ENCODE data around the gene TBC1D21.
A peak's percentile ranks its signal among the peaks of the same experiment; 100 is the strongest.

TBC1D21 gene

GRCh38 chr15:73862276-73862675 lies 11.1 kb upstream of the TBC1D21 start:
- no peak for DNase-seq (ENCODE audit: low spot score)

DNA sequence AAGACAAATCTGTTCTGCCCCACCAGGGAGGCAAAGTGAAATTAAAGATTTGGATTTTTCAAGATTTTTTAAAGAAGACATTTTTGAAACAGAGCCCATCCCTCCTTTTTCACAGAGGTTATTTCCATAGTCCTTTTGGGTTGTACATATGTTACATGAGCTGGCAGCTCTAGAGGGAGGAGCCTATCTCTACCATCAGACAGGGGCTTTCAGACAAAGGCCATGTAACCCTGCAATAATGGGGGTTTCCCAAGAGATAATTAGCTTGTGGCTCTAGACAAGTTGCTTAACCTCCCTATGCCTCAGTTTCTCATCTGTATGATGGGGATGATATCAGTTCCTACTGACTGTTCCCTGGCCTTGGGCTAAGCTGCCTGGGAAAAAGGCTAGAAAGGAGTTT lies 8.0 kb upstream of the TBC1D21 start:
- no peak for DNase-seq (ENCODE audit: low spot score)

- no peak for DNase-seq (ENCODE audit: low spot score)
Observed at GRCh38 chr15:73865904-73866303, 7.5 kb upstream of the TBC1D21 start.

DNA sequence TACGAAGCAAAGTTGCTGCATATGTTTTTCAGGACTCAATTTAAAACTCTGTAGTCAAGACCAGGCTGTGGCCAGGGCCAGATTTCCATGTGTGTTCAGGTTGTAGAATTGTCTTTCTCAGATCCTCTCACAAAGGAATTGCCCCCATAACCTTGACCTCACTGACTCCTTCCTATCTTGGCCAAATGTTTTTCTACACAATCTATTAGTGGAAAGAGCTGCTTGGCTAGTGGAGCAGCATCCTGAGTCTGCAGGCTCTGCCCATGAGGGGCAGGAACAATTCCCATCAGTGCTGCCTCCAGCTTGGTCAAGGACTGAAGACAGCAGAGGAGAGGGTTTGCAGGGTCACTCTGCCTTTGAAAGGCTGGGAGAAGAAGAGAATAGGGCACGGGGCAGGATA lies 6.9 kb upstream of the TBC1D21 start:
- DNase-seq (ENCODE audit: low spot score) = no peak

- no peak for DNase-seq (ENCODE audit: low spot score)
Observed at GRCh38 chr15:73866881-73867410, 6.4 kb upstream of the TBC1D21 start.

- DNase-seq (ENCODE audit: low spot score) = no peak
Observed at GRCh38 chr15:73867426-73867825, 5.9 kb upstream of the TBC1D21 start.

DNA sequence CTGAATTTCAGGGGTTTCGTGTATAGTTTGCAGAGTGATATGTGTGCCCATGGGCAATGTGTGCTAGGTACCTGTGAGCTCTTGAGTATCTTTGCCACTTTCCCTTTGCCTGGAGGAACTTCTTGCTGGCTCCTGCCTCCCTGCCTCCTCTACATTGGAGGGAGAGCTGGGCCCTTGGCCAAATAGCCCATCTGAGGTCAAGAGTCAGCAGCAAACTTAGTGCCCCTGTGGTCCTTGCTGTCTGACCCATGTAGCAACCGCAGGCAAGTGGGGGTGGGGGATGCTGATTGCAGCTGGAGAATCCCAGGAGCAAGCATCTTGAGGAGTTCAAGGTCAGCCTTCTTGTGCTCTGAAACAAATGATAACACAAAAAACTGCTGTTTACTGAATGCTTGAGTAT lies 5.4 kb upstream of the TBC1D21 start:
- DNase-seq (ENCODE audit: low spot score) = no peak

DNA sequence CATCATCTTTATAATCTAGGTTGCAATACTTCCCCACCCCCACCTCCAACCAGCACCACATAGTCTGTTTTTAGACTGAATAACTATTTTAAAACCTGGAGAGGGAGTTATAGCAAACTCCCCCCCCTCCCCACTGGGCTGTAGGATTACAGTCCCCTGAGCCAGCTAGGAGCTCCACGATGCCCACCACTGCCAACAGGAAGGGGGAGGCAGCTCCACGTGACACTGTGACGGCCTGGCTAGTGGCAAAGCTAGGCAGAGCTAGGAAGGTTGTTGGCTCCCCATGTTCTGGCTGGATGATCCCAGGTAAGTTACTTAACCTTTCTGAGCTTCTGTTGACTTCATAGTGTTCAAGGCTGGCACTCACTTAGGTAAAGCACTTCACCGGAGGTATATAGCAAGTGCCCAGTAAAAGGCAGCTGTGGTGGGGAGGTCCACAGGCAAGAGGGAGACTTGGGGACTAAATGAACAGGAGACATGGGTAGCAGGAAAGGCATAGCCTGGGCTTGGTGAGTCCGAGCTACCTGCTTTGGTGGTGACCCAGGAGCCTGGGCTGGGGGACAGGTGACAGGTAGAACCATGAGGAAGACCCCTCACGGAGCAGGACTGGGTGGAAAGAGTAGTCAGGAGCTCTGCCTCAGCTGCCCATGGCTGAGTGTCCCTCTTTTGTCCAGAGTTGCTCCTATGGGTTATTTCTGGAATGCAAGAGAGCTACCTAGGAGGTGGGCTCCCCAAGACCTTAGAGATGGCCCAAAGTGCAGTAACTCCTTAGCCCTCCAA lies 4.0 kb upstream of the TBC1D21 start:
- no peak for DNase-seq (ENCODE audit: low spot score)

DNA sequence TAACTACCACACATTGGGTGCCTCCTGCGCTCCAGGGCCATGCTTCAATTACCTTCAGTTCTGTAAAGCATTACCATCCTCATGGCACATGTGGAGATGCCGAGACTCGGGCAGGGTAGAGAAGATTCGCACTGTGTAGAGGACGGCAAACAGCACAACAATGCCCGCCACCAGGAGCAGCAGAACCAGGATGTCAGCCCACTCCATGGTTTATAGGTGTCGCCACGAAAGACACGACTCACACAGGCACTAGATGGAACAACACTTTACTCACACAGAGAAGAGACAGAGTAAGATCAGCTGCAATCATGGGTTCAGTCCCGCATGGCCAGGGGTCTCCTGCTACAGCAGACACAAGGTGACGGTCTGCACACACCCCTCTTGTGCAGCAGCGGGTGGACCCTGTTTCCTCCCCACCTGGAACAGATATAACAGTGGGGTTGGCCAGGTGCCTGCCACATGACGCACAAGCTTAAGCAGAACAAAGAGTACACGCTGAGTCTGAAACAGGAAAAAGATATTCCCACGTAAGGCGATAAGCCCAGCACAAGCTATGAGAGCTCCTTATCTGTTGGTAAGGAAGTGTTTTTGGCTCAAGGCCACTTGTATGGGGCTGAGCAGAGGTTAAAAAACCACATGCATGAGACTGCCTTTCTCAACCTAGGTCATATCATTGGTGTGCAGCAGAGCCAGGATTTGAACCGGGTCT lies 2.5 kb upstream of the TBC1D21 start:
- DNase-seq (ENCODE audit: low spot score) = no peak

- peak; percentile 23 for DNase-seq (ENCODE audit: low spot score)
Observed at GRCh38 chr15:73872346-73872745, 1.0 kb upstream of the TBC1D21 start.

DNA sequence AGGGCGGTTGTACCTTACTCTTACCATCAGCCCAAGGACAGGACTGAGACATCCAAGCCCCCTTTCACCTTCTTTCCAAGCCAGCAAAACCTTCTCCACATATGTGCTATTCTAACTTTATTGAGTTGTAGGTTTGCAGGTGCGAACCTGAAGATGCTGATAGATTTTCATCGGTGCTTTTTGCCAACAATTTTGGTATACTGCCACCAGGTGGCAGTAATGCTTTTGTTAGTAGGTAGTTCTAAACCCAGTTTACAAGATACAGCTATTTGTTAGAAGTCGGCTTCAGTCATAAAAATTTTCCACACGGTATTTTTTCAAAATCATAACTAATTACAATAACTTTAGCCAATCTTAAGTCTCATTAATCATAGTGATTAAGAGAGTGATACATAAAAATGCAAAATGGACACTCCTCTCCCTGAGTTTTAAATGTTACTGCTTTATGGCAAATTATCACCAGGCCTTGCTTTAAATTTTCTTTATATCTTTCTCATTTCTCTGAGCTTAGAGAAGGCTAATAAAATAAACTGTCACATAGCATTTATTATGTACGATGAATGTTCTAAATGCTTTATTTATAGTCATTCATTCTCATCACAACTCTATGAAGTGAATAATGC lies 636 bp downstream of the TBC1D21 start:
- DNase-seq (ENCODE audit: low spot score) = peak; percentile 72

GRCh38 chr15:73879426-73879825 lies 6.1 kb downstream of the TBC1D21 start:
- peak; percentile 26 for DNase-seq (ENCODE audit: low spot score)

DNA sequence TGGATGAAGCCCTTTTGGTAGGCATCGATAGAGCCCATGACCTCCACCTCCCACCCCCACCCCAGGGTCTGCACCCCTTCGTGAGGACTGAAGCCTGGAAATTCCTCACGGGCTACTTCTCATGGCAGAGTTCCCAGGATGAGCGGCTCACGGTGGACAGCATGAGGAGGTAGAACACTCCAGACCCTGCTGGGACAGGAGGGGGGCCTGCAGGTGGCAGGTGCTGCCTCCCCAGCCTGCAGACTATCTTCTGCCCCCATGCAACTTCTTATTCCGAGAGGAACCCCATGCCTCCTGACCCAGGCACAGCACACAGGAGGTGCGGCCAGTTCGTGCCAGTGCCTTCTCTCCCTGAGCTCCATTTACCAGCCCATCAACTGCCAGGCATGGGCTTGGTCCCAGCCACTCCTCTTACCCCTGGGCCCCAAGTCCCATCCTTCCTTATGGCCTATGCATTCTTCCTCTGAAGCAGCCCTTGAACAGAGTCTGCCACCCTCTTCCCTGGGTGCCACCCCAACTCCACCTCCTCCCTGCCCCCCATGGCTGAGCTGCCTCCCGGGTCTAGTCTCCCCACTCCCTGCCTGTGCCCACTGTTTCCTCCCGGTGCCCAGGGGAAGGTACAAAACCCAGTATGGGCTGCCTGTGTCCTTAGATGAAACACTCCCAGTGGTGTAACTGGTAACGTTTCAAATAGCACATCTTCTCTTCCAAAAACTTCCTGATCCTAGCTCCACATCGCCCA lies 8.4 kb downstream of the TBC1D21 start:
- no peak for DNase-seq (ENCODE audit: low spot score)

- DNase-seq (ENCODE audit: low spot score) = no peak
Observed at GRCh38 chr15:73882761-73883419, 9.5 kb downstream of the TBC1D21 start.

DNA sequence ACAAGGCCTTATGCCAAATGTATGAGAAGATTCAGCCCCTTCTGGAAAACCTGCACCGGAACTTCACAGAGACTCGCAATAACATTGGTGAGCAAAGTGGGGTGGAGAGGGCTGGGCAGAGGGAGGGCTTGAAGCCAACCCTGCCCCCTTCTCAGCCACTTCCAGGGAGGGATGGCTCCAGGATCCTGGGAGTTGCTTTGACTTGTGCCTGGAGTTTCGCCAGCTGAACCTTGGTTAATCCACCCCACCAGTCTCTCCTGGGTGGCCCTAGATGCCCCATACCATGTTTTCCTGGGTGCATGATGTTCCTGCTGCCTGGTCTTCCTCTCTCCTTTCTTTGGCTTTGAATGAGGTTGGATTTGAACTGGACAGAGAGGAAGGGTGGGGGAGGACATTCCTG lies 10.8 kb downstream of the TBC1D21 start:
- DNase-seq (ENCODE audit: low spot score) = no peak

DNA sequence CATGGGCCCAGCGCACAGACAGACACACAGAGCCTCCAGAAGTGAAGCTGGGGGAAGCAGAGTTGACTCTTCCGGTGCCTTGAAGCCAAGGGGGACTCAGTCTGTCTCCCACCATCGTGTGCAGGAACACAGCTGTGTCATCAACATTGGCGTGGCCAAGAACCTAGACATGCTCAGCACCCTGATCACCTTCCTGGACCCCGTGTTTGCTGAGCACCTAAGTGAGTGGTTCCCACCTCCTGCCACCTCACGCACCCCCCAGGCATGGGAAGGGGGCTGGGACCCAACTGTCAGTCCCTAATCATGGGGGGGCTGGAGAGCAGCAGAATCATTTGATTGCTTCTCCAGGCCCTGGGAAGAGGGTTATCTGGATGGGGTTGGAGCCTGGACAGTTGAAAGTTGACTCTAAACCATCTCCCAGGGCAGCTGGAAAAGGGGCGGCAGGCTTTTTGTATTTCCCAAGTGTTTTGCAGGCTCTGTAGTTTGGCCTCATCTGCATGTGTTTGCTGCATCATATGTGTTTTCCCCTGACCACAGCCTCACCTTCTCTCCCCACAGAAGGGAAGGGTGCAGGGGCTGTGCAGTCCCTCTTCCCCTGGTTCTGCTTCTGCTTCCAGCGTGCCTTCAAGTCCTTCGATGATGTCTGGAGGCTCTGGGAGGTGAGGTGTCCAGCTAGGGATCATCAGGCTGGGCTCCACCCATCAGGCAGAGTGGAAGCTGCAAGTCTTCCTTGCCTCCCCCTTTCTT lies 12.8 kb downstream of the TBC1D21 start:
- DNase-seq (ENCODE audit: low spot score) = no peak

- no peak for DNase-seq (ENCODE audit: low spot score)
Observed at GRCh38 chr15:73886717-73887345, 13.5 kb downstream of the TBC1D21 start.

GRCh38 chr15:73887481-73887880 lies 14.1 kb downstream of the TBC1D21 start:
- no peak for DNase-seq (ENCODE audit: low spot score)

DNA sequence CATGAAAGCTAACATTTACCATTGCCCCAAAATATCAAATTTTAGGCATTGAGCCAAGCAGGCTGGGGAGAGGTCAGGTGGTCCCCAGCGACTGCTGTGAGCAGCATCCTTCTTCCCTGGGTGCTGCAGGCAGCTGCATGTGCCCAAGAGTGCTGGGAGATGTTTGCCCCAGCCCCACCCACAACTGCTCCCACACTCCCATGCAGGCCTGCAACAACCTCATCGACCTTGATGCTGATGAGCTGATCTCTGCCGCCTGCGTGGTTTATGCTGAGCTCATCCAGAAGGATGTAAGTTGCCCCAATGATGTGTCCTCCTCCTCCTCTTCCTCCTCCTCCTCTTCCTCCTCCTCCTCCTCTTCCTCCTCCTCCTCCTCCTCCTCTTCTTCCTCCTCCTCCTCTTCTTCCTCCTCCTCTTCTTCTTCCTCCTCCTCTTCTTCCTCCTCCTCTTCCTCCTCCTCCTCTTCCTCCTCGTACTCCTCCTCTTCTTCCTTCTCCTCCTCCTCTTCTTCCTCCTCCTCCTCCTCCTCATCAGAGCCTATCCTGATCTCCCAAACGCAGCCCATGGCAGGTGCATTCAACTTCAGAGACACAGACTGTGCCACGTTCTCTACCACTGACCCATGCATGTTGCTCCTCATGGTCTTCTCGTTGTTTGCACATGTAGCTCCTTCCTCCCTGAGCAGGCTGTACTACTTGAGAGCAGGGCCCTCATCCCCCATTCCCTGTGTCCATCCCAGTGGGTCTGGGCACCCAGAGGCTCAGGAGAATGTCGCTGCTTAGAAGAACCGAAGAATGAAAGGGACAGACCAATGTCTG lies 15.1 kb downstream of the TBC1D21 start:
- no peak for DNase-seq (ENCODE audit: low spot score)
